Keratinocyte (primary cell): ENCODE measurements around the gene SYT8. TPM values are rescaled to one million over a fixed set of nuclear protein-coding genes. Genes with fewer than 3 reads are reported as not detected.

ENCODE experiments used
- DNase-seq: peaks from one replicate; pipeline ENCODE4 v3.0.0-alpha.2; 2011; ENCODE audit warnings: low read depth, missing footprints, low spot score
- FAIRE-seq: peaks from 2 replicates; lab custom pipeline; 2011; peaks lifted over from hg19 to GRCh38; lab: Jason Lieb, UNC
- H2AFZ ChIP-seq: 2 replicates; pipeline ENCODE4 v1.6.0; 2012; ENCODE audit warnings: low read length, control low read depth, inconsistent platforms; ENCODE audit not compliant: control insufficient read depth
- H3K27ac ChIP-seq: 2 replicates; pipeline ENCODE4 v1.5.1; 2011; ENCODE audit warnings: low read length; ENCODE audit not compliant: control insufficient read depth, insufficient read depth
- H3K27me3 ChIP-seq: 3 replicates; pipeline ENCODE4 v1.6.0; 2011; ENCODE audit warnings: low read length; ENCODE audit not compliant: control insufficient read depth, insufficient read depth; ENCODE audit errors: extremely low read depth
- H3K36me3 ChIP-seq, 2 experiments: 2 replicates in 1 of 2; 3 replicates in 1 of 2; pipeline ENCODE4 v1.5.1; 2011; ENCODE audit warnings: low read length in 2 of 2, mild to moderate bottlenecking in 1 of 2; ENCODE audit not compliant: control insufficient read depth in 2 of 2, insufficient read depth in 2 of 2; ENCODE audit errors: extremely low read depth in 1 of 2
- H3K4me1 ChIP-seq: 3 replicates; pipeline ENCODE4 v1.5.1; 2011; ENCODE audit warnings: low read length; ENCODE audit not compliant: control insufficient read depth, insufficient read depth; ENCODE audit errors: extremely low read depth
- H3K4me2 ChIP-seq: 3 replicates; pipeline ENCODE4 v1.6.0; 2011; ENCODE audit warnings: low read depth, low read length; ENCODE audit not compliant: control insufficient read depth, insufficient read depth; ENCODE audit errors: extremely low read depth
- H3K4me3 ChIP-seq, 3 experiments: fragments of 200-600 bp in 1 of 3; sonication (generic) in 1 of 3; 2 replicates in 2 of 3; 3 replicates in 1 of 3; pipeline ENCODE4 v1.5.1; 2011 to 2016; ENCODE audit warnings: low read length in 3 of 3, mild to moderate bottlenecking in 3 of 3, control low read depth in 2 of 3, inconsistent platforms in 1 of 3, low read depth in 1 of 3, mixed read lengths in 1 of 3, mixed run types in 1 of 3, moderate library complexity in 1 of 3; ENCODE audit not compliant: control insufficient read depth in 2 of 3, insufficient read depth in 2 of 3; ENCODE audit errors: extremely low read depth in 1 of 3
- H3K79me2 ChIP-seq: 2 replicates; pipeline ENCODE4 v1.6.0; 2012; ENCODE audit warnings: low read length; ENCODE audit not compliant: control insufficient read depth, insufficient read depth
- H3K9ac ChIP-seq: 3 replicates; pipeline ENCODE4 v1.6.0; 2011; ENCODE audit warnings: low read length; ENCODE audit not compliant: control insufficient read depth, insufficient read depth; ENCODE audit errors: extremely low read depth
- H3K9me1 ChIP-seq: 3 replicates; pipeline ENCODE4 v1.6.0; 2011; ENCODE audit warnings: low read length; ENCODE audit not compliant: control insufficient read depth, insufficient read depth; ENCODE audit errors: extremely low read depth
- H3K9me3 ChIP-seq: 2 replicates; pipeline ENCODE4 v1.5.1; 2012; ENCODE audit warnings: low read depth, low read length; ENCODE audit not compliant: control insufficient read depth
- H4K20me1 ChIP-seq: 3 replicates; pipeline ENCODE4 v1.6.0; 2011; ENCODE audit warnings: low read length; ENCODE audit not compliant: control insufficient read depth, insufficient read depth; ENCODE audit errors: extremely low read depth
- CTCF ChIP-seq, 3 experiments: IDR thresholded peaks in 1 of 3; conservative IDR thresholded peaks in 1 of 3; optimal IDR thresholded peaks in 1 of 3; 2 replicates in 2 of 3; 3 replicates in 1 of 3; pipeline versions ENCODE3 to v1.5.1; 2011; ENCODE audit warnings: low read length in 3 of 3, mild to moderate bottlenecking in 3 of 3, moderate library complexity in 2 of 3, control low read depth in 1 of 3, inconsistent platforms in 1 of 3; ENCODE audit not compliant: insufficient read depth in 2 of 3; ENCODE audit errors: extremely low read depth in 1 of 3
- EZH2 ChIP-seq: IDR thresholded peaks from one replicate; pipeline ENCODE4 v1.6.1; 2012; ENCODE audit warnings: inconsistent platforms, mild to moderate bottlenecking, low read length, moderate library complexity
- dilution Hi-C: fragments of 300-500 bp; cut with MboI; formaldehyde crosslinking; loops from one replicate; pipeline ENCODE4 v1.7.0; 2020; ENCODE audit warnings: low sequenced_read_pairs; ENCODE audit not compliant: extremely low pct_ligation_motif_present
- polyA plus RNA-seq, 5 experiments: library from polyadenylated mRNA; depleted of rRNA in 3 of 5; stranded (reverse) in 3 of 5; stranded (forward) in 1 of 5; unstranded in 1 of 5; fragments of >200 nt; gene quantifications; 1 replicate in 1 of 5; 2 replicates in 3 of 5; 3 replicates in 1 of 5; pipeline versions ENCODE4 v1.2.1 to v1.2.3, GENCODE V29; 2011 to 2012; ENCODE audit warnings: missing spikeins in 2 of 5, low read depth in 1 of 5, low replicate concordance in 1 of 5

SYT8 gene
- polyA plus RNA-seq, 1 donor (not counting 4 experiments of a cell fraction or from before 2014, with no cell fraction given): 19.3 TPM

- Histone ChIP-seq H3K4me1 (peaks cover 81% of the 10 kb centered on the region), H3K27ac (peak overlapping the region; percentile 96)
- dilution Hi-C loops: no loop called here
These were observed 654 bp upstream of the SYT8 start for GRCh38 chr11:1834062-1834610.

GRCh38 chr11:1835671-1836010, 851 bp downstream of the SYT8 start:
- no peaks in the 10 kb centered on the region for H3K36me3 ChIP-seq
- no peak for FAIRE-seq

More at GRCh38 chr11:1834062-1834610, 654 bp upstream of the SYT8 start:
- peak; percentile 73 for FAIRE-seq
- H3K27me3 ChIP-seq: no peaks in the 10 kb centered on the region
- H3K4me3 ChIP-seq: peak overlapping the region; percentile 38 to 65 (median 65)
- no peak overlapping the region for H2AFZ ChIP-seq
- no peaks in the 10 kb centered on the region for H4K20me1 ChIP-seq
- DNase-seq: peak; percentile 95
- H3K9ac ChIP-seq: peak overlapping the region; percentile 79
- H3K4me2 ChIP-seq: peak overlapping the region; percentile 94
- H3K9me1 ChIP-seq: peaks cover 2% of the 10 kb centered on the region
- H3K36me3 ChIP-seq: no peaks in the 10 kb centered on the region
- H3K9me3 ChIP-seq: no peaks in the 10 kb centered on the region
- TF ChIP-seq CTCF (optimal IDR thresholded peaks at IDR 0.05 in 1 of 3, IDR thresholded peaks at IDR 0.05 in 1 of 3, conservative IDR thresholded peaks at IDR 0.05 in 1 of 3; ENCODE audit: extremely low read depth in 1 of 3, insufficient read depth in 2 of 3, low read length in 3 of 3) (no peak), EZH2 (no peak)
- peaks cover 23% of the 10 kb centered on the region for H3K79me2 ChIP-seq

More at GRCh38 chr11:1835671-1836010, 851 bp downstream of the SYT8 start:
- Histone ChIP-seq H3K9me3 (no peaks in the 10 kb centered on the region), H4K20me1 (no peaks in the 10 kb centered on the region), H2AFZ (no peak overlapping the region), H3K27me3 (no peaks in the 10 kb centered on the region), H3K79me2 (peaks cover 23% of the 10 kb centered on the region), H3K27ac (peak overlapping the region; percentile 96), H3K9ac (peak overlapping the region; percentile 79), H3K4me2 (peak overlapping the region; percentile 94), H3K9me1 (no peaks in the 10 kb centered on the region), H3K4me1 (peaks cover 66% of the 10 kb centered on the region), H3K4me3 (peak overlapping the region; percentile 38 to 65 (median 65))
- no peak for DNase-seq
- dilution Hi-C loops: no loop called here
- TF ChIP-seq CTCF (optimal IDR thresholded peaks at IDR 0.05 in 1 of 3, IDR thresholded peaks at IDR 0.05 in 1 of 3, conservative IDR thresholded peaks at IDR 0.05 in 1 of 3; ENCODE audit: extremely low read depth in 1 of 3, insufficient read depth in 2 of 3, low read length in 3 of 3): no peak
- no peak for TF ChIP-seq EZH2
